Lower leg skin (tissue), 3 donors: Measurements from ENCODE around the gene ZNF821.

Experiments
- POLR2A ChIP-seq, 2 donors: fragments of 450-650 bp; IDR thresholded peaks; one replicate each; pipeline ENCODE4 v1.6.1; 2016 to 2017; ENCODE audit warnings: antibody characterized with exemption in 2 of 2, mild to moderate bottlenecking in 1 of 2, moderate library complexity in 1 of 2
- TF ChIP-seq, protein P1 (sequence below), 3 donors: fragments of 450-650 bp; IDR thresholded peaks; one replicate each; pipeline ENCODE4 v1.5.1; 2016; ENCODE audit warnings: antibody characterized with exemption in 3 of 3, mild to moderate bottlenecking in 3 of 3, moderate library complexity in 2 of 3

- TF ChIP-seq POLR2A (IDR thresholded peaks at IDR 0.05): no peak
- TF ChIP-seq, protein P1, sequence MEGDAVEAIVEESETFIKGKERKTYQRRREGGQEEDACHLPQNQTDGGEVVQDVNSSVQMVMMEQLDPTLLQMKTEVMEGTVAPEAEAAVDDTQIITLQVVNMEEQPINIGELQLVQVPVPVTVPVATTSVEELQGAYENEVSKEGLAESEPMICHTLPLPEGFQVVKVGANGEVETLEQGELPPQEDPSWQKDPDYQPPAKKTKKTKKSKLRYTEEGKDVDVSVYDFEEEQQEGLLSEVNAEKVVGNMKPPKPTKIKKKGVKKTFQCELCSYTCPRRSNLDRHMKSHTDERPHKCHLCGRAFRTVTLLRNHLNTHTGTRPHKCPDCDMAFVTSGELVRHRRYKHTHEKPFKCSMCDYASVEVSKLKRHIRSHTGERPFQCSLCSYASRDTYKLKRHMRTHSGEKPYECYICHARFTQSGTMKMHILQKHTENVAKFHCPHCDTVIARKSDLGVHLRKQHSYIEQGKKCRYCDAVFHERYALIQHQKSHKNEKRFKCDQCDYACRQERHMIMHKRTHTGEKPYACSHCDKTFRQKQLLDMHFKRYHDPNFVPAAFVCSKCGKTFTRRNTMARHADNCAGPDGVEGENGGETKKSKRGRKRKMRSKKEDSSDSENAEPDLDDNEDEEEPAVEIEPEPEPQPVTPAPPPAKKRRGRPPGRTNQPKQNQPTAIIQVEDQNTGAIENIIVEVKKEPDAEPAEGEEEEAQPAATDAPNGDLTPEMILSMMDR (IDR thresholded peaks at IDR 0.05): no peak
Observed at GRCh38 chr16:71916397-71916920, 32.5 kb upstream of the ZNF821 start.
